Measurements from ENCODE around the gene STX1B.

DNA sequence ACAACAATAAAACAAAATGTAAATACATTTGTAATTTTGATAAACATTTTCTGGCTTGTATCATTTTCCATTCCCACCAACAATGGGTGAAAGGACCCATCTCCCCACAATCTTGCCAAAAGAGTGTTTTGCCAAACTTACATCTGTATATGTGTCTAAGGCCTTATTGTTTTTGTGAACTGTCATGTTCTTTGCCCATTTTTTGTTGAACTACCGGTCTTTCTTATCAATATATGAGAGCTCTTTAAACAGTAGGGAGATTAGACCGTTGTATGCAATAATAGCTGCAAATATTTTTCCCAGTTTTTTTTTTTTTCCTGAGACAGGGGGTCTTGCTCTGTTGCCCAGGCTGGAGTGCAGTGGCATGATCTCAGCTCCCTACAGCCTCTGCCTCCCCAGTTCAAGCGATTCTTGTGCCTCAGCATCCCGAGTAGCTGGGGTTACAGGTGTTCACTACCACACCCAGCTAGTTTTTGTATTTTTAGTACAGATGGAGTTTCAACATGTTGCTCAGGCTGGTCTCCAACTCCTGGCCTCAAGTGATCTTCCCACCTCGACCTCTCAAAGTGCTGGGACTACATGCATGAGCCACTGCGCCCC lies 13.3 kb upstream of the STX1B start:
- TF ChIP-seq, protein P1, sequence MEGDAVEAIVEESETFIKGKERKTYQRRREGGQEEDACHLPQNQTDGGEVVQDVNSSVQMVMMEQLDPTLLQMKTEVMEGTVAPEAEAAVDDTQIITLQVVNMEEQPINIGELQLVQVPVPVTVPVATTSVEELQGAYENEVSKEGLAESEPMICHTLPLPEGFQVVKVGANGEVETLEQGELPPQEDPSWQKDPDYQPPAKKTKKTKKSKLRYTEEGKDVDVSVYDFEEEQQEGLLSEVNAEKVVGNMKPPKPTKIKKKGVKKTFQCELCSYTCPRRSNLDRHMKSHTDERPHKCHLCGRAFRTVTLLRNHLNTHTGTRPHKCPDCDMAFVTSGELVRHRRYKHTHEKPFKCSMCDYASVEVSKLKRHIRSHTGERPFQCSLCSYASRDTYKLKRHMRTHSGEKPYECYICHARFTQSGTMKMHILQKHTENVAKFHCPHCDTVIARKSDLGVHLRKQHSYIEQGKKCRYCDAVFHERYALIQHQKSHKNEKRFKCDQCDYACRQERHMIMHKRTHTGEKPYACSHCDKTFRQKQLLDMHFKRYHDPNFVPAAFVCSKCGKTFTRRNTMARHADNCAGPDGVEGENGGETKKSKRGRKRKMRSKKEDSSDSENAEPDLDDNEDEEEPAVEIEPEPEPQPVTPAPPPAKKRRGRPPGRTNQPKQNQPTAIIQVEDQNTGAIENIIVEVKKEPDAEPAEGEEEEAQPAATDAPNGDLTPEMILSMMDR (IDR thresholded peaks at IDR 0.05; ENCODE audit: extremely low read depth in 1 of 2, insufficient read depth in 1 of 2, low read depth in 1 of 2, low read length in 2 of 2) = no peak
- no peak for TF ChIP-seq POLR2A (IDR thresholded peaks at IDR 0.05; ENCODE audit: low read depth, low read length)
- no peak for TF ChIP-seq GATA2 (IDR thresholded peaks at IDR 0.05; ENCODE audit: insufficient read depth, insufficient read length, low read depth, low read length)
- TF ChIP-seq, protein P2, sequence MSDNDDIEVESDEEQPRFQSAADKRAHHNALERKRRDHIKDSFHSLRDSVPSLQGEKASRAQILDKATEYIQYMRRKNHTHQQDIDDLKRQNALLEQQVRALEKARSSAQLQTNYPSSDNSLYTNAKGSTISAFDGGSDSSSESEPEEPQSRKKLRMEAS (IDR thresholded peaks at IDR 0.05; ENCODE audit: insufficient read depth, insufficient read length) = no peak
- no peak for TF ChIP-seq EZH2 (IDR thresholded peaks at IDR 0.05; ENCODE audit: borderline replicate concordance, low read depth, low read length, severe bottlenecking)
- no peak for TF ChIP-seq MYC (IDR thresholded peaks at IDR 0.05; ENCODE audit: low read depth, low read length)

Measured in endothelial cell of umbilical vein (primary cell).